HG02642 (cell line): Measurements from ENCODE around the gene ZNF764.
A peak's percentile ranks its signal among the peaks of the same experiment; 100 is the strongest.
"Not testable (repeated sequence)": the region's sequence is repeated elsewhere in the genome, so short reads cannot be mapped to it uniquely, and the experiment has no call there.

ENCODE experiments used
- ATAC-seq: cut with Tn5 transposase; IDR thresholded peaks from one replicate; pipeline ENCODE4 v1.9.1; 2021; ENCODE audit warnings: mild to moderate bottlenecking; ENCODE audit not compliant: unreplicated experiment, poor library complexity

The ZNF764 gene

DNA sequence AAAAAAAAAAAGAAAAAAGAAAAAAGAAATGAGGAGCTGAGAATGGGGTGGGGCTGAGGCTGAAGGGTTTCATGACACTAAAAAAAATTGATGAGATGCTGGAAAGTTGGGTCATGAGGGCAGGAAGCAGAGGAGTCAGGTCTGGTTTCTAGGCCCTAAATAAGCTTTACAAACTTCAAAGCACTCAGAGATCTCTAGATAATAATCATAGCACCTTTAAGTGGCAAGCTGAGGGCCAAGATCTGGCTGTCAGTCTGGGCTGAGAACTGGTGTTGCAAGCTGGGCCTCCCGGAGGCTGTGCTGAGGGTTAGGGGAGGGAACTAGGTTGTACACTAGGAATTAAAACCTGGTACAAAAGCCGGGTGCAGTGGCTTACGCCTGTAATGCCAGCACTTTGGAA, 6.4 kb downstream of the ZNF764 start:
- no peak for ATAC-seq

DNA sequence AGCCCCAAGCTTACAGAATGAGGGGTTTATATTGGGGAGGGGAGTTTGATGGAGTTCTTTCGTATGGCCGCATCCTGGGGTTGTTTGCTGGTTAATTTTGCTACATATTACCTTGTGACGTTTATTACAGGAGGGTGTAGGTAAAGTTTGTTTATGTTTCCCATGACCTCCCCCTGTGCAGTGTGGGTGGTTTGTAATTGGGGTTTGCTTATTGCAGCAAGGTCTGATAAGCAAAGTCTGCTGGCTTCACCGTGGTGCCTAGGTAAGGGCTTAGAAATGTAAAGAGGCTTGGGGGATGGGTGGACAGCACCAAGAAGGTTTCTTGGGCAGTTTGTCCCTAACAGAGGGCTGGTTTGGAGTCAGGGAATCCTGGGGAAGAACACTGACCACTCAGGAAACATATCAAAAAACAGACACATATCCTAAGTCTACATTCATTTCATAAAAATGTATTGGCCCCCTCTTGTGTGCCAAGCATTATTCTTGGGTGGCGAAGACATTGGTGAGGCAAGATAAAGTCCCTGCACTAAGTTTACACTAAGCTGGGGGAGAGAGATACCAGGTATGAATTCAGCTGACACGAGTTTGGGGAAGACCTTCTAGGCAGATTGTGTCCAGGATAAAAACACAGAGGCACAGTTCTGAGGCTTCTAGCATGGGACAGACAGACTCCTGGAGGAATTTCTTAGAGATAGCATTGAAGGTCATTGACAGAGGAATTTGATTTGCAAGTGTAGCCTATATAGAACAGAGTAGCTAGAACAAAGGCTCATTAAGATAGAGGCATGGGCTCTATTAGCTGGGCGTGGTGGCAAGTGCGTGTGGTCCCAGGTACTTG, 9.5 kb downstream of the ZNF764 start:
- no peak for ATAC-seq

- no peak for ATAC-seq
Measured at GRCh38 chr16:30546115-30546514, 12.1 kb downstream of the ZNF764 start.

DNA sequence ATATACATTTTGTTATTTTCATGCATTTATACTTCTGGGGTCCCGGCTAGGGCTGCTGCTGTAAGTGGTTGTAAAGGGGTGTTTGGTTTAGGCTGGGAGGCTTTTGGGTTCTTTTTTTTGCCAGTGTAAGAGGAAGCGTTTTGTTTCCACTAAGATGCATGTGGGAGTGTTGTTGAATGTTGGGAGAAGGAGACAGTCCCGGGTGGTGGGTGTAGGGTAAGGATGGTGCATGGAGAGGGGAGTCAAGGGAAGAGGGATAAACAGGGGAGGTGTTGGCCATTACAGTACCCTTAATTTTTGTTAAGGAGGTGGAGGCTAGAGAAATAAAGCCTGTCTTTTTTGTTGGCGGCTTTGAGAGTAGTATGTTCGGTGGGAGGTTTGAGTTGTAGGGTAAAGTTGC, 15.1 kb downstream of the ZNF764 start:
- no peak for ATAC-seq

DNA sequence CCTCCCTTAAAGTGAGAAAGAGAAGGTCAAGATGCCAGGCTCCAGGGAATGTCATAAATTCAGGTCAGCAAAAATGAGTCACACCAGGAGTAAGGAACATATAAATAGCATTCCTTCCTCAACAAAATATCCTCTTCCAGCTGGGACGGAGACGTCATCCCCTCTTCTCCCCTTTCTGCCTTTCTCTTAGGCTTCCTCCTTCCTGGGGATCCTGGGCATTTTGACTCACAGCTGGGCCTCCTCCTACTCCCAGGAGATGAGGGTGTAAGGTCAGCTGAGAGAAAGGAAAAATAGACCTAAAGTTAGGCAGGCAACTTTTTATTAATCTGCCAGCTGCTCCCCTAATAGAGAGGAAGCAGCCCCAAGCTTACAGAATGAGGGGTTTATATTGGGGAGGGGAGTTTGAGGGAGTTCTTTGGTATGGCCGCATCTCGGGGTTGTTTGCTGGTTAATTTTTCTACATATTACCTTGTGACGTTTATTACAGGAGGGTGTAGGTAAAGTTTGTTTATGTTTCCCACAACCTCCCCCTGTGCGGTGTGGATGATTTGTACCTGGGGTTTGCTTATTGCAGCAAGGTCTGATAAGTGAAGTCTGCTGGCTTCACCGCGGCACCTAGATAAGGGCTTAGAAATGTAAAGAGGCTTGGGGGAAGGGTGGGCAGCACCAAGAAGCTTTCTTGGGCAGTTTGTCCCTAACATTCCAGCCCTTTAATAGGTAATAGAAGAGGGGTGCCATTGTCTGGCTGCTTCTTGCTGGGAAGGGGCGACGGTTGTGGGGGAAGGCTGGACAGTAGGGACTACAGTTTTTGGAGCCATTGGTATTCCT, 16.5 kb downstream of the ZNF764 start:
- no peak for ATAC-seq

GRCh38 chr16:30540916-30541464, 17.2 kb downstream of the ZNF764 start:
- ATAC-seq: not testable (repeated sequence)

DNA sequence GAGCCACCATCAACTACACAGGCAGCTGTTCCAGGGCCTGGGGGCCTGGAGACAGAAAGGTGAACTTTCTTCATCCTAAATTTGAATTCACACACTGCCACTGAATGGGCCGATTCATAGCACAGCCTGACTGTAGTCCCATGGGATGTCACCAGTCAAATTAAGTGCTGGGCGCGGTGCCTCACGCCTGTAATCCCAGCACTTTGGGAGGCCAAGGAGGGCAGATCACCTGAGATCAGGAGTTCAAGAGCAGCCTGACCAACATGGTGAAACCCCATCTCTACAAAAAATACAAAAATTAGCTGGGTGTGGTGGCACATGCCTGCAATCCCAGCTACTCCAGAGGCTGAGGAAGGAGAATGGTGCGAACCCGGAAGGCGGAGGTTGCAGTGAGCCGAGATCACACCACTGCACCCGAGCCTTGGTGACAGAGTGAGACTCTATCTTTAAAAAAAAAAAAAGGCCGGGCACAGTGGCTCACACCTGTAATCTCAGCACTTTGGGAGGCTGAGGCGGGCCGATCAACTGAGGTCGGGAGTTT, 18.1 kb downstream of the ZNF764 start:
- not testable (repeated sequence) for ATAC-seq

GRCh38 chr16:30539000-30539964, 18.9 kb downstream of the ZNF764 start:
- no peak for ATAC-seq

DNA sequence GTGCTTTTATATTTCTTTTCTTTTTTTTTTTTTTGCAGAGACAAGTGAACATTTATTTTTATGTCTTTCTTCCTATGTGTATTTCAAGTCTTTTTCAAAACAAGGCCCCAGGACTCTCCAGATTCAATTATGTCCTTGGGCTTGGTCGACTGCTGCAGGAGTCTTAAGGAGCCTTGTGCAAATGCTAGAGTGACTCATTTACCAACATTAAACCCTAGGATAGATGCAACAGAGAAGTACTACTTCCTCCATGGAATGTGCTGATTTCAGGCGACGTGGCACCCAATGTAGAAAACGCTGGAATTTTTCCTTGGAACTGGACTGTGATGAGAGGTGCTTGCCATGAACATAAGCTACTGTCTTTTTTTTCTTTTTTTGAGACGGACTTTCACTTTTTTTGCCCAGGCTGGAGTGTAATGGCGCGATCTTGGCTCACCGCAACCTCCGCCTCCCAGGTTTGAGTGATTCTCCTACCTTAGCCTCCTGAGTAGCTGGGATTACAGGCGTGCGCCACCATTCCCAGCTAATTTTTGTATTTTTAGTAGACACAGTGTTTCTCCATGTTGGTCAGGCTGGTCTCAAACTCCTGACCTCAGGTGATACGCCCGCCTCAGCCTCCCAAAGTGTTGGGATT, 21.7 kb downstream of the ZNF764 start:
- not testable (repeated sequence) for ATAC-seq

DNA sequence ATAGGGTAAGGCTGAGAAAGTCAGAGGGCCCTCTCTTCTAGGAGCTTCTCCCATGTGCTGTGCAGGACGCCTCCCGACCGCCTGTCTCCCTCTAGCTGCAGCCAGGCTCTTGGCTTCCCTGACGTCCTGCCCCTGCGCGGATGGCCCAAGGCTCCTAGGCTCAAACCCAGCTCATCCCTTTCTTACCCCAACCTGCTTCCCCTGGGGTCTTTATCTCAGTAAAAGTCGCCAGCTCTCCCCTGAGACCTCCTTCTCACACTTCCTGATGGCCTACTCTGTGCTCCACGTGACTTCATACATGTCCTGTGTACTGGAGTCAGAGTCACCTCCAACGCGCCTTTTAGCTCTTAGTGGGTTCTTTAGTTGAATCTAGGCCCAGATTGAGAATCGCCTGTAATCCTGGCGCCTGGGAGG, 22.4 kb downstream of the ZNF764 start:
- ATAC-seq: peak; percentile 45

GRCh38 chr16:30535106-30535776, 22.9 kb downstream of the ZNF764 start:
- ATAC-seq: peak; percentile 9

- peak; percentile 65 for ATAC-seq
Measured at GRCh38 chr16:30534368-30535105, 23.6 kb downstream of the ZNF764 start, which contains the start of gene ZNF747. Gene ZNF747, minus strand, starts transcription at chr16:30534858. Its CDS starts 179 bp downstream, at chr16:30534679.

DNA sequence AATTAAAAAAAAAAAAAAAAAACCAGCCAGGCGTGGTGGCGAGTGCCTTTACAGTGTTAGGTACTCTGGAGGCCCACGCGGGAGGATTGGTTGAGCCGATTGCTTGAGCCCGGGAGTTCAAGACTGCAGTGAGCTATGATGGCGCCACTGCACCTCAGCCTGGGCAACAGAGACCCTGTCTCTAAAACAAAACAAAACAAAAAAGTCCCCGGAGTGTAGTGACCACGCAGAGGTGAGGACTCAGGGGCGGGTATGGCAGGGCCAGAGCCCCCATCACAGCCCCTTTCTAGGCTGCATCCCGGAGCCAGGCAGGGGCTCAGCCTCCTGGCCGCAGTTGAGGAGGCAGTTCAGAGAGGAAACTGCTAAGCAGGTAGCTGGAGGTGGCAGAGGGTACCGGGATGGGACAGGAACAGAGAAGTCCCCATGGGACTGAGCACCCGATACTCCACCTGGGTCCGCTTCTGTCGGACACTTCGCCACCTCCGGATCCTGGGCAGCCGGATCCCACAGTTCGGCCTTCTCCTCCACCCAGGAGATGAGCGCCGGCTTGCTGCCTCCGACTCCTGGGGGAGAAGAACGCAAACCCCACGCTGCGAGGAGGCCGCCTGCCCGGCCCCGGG, 24.3 kb downstream of the ZNF764 start:
- ATAC-seq: peak; percentile 6

GRCh38 chr16:30533146-30533522, 25.0 kb downstream of the ZNF764 start:
- no peak for ATAC-seq

DNA sequence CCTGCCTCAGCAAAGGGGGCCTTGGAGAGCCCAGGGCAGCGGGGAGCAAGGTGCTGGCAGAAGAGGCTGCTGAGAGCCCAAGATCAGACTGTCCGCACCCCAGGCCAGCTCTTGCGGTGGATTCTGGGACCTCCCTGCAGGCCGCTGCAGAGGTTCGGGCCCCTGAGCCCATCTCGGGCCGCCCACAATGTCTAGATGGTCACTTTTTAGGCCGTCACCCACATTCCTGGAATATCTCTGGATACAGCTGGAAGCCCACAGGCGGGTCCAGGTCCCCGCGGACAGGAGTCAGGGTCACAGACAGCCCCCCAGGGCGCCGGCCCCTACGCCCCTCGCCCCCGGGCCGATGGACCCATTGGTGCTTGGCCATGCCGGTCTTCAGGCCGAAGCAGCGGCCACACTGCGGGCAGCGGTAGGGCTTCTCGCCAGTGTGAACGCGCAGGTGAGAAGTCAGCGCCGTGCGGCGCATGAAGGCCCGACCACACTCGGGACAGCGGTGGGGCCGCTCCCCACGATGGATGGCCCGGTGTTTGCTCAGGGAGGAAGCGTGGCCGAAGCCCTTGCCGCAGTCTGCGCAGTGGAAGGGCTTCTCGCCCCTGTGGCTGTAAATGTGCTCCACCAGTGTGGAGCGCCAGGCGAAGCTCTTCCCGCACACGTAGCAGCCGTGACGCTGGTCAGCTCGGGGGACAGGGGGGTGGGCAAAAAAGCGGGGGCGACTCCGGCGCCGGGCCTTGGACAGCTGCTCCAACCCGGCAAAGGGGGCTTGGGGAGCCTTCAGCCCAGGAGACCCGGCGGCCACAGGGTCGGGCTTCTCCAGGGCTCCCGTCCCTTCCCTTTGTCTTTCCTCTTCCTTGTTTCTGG, 25.7 kb downstream of the ZNF764 start:
- ATAC-seq: no peak

DNA sequence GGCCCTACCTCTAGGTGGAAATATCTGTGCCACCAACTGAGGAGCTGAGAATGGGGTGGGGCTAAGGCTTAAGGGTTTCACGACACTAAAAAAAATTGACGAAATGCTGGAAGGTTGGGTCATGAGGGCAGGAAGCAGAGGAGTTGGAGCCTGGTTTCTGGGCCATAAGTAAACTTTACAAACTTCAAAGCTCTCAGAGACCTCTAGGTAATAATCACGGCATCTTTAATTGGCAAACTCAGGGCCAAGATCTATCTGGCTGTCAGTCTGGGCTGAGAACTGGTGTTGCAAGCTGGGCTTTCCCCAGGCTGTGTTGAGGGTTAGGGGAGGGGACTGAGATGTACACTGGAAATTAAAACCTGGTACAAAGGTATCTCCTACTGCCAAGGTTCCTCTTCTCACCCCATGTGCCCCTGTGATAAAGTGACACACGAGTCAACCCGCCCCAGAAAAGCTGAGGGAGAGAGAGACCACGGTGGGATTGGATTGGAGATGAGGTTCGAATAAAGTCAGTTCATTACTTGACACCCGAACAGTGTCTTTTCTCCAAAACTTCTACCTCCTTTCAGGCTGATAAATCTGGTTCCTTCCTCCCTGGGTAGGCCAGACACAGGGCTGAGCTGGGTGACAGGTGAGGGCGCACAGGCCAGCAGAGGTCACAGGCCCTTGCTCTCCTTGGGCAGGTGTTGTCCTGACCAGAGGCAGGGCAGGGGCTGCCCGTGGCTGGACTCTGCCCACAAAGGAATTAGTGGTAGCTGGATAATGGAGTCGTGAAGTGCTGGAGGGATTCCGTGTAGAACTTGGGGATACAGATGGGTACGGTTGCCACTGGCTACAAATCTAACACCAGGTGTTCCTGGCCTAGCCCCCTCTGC, 27.8 kb downstream of the ZNF764 start:
- no peak for ATAC-seq
